ENCODE measurements around the gene GCNT1. TPM values are rescaled to one million over a fixed set of nuclear protein-coding genes. Genes with fewer than 3 reads are reported as not detected.

The GCNT1 gene
- total and polyA plus RNA-seq, 2 donors (not counting 1 experiment from before 2014, with no cell fraction given): 27.7 to 41.5 TPM

DNA sequence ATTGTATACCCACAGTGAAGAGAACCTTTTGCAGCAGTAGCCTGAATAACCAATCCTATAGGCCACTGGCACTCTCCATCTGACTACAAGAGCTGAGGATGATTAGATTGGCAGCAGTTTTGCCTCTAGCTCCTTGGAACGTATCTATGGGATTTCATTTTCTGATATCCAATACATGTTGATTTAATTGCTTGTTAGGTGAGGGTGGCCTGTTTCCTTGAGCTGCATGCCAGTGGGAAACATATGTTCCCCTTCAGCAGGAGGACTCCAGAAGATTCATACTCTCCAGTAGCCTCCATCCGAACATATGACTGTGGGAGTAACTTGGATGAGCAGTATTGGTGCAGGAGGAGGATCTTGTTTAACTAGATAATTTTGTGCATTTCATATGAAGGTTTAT lies 51.5 kb downstream of the GCNT1 start:
- Histone ChIP-seq H3K36me3 (ENCODE audit: control insufficient read depth, insufficient read depth, low read length) (no peaks in the 10 kb centered on the region), H3K9me3 (ENCODE audit: control insufficient read depth, insufficient read depth, low read depth, low read length) (no peaks in the 10 kb centered on the region), H2AFZ (ENCODE audit: low read length) (no peak overlapping the region), H3K27ac (ENCODE audit: insufficient read depth, low read length) (no peak overlapping the region), H3K4me1 (ENCODE audit: control insufficient read depth, extremely low read depth, insufficient read depth, low read length) (peaks cover 8% of the 10 kb centered on the region), H3K27me3 (ENCODE audit: control insufficient read depth, insufficient read depth, low read length) (no peaks in the 10 kb centered on the region), H3K4me3 (replicated peaks in 1 of 4; ENCODE audit: control extremely low read depth in 1 of 4, insufficient read depth in 1 of 4, low read depth in 3 of 4, low read length in 4 of 4) (no peak overlapping the region), H3K9ac (ENCODE audit: insufficient read depth, low read length) (no peak overlapping the region), H4K20me1 (ENCODE audit: control insufficient read depth, extremely low read depth, insufficient read depth, low read length) (no peaks in the 10 kb centered on the region), H3K79me2 (ENCODE audit: control insufficient read depth, insufficient read depth, low read length) (no peaks in the 10 kb centered on the region), H3K4me2 (ENCODE audit: extremely low read depth, insufficient read depth, low read length) (no peak overlapping the region)
- no peak for DNase-seq (ENCODE audit: low read depth in 2 of 2)
- TF ChIP-seq, protein P1, sequence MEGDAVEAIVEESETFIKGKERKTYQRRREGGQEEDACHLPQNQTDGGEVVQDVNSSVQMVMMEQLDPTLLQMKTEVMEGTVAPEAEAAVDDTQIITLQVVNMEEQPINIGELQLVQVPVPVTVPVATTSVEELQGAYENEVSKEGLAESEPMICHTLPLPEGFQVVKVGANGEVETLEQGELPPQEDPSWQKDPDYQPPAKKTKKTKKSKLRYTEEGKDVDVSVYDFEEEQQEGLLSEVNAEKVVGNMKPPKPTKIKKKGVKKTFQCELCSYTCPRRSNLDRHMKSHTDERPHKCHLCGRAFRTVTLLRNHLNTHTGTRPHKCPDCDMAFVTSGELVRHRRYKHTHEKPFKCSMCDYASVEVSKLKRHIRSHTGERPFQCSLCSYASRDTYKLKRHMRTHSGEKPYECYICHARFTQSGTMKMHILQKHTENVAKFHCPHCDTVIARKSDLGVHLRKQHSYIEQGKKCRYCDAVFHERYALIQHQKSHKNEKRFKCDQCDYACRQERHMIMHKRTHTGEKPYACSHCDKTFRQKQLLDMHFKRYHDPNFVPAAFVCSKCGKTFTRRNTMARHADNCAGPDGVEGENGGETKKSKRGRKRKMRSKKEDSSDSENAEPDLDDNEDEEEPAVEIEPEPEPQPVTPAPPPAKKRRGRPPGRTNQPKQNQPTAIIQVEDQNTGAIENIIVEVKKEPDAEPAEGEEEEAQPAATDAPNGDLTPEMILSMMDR (conservative IDR thresholded peaks at IDR 0.05 in 1 of 2, IDR thresholded peaks at IDR 0.05 in 1 of 2; ENCODE audit: low read depth in 1 of 2, low read length in 2 of 2): no peak
- no peak for TF ChIP-seq EZH2 (IDR thresholded peaks at IDR 0.05; ENCODE audit: low read length, missing control alignments)

DNA sequence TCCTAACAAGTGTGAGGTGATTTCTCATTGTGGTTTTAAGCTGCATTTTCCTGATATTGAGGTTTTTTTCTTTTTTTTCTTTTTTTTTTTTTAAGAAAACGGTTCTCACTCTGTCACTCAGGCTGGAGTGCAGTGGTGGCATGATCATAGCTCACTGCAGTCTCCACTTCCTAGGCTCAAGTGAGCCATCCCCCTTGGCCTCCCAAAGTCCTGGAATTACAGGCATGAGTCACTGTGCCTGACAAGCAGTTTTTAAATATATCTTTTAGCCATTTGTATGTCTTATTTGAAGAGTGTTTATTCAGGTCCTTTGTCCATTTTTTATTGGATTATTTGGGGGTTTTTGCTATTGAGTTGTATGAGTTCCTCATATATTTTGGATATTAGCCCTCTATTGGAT lies 53.8 kb downstream of the GCNT1 start:
- Histone ChIP-seq H3K4me1 (ENCODE audit: control insufficient read depth, extremely low read depth, insufficient read depth, low read length) (peaks cover 8% of the 10 kb centered on the region), H3K79me2 (ENCODE audit: control insufficient read depth, insufficient read depth, low read length) (no peaks in the 10 kb centered on the region)
- peak; percentile 66 to 83 for DNase-seq (ENCODE audit: low read depth in 2 of 2)

DNA sequence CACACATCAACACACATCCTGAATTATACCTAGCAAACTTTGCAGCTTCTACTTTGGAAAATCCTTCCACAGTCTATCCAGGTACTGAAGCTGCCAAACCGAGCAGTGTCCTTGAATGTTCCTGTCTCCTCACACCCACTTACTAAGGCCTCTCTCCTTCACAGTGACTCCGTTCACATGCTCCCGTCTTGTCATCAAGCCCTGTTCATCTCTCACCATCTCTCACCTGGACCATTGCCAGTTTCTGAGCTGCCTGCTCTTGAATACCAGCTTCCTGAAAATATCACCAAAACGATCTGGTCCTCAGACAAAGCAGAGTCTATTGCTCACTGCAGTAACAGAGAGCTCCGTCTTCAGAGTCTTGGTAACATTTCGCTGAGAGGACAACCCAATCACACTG lies 57.4 kb downstream of the GCNT1 start:
- H3K9me3 ChIP-seq (ENCODE audit: control insufficient read depth, insufficient read depth, low read depth, low read length): no peaks in the 10 kb centered on the region
- no peaks in the 10 kb centered on the region for H3K79me2 ChIP-seq (ENCODE audit: control insufficient read depth, insufficient read depth, low read length)
- no peak overlapping the region for H3K9ac ChIP-seq (ENCODE audit: insufficient read depth, low read length)
- H3K4me1 ChIP-seq (ENCODE audit: control insufficient read depth, extremely low read depth, insufficient read depth, low read length): peaks cover 4% of the 10 kb centered on the region
- no peaks in the 10 kb centered on the region for H3K27me3 ChIP-seq (ENCODE audit: control insufficient read depth, insufficient read depth, low read length)
- DNase-seq (ENCODE audit: low read depth in 2 of 2): peak in 1 of 2 donors; percentile 9
- no peaks in the 10 kb centered on the region for H4K20me1 ChIP-seq (ENCODE audit: control insufficient read depth, extremely low read depth, insufficient read depth, low read length)
- TF ChIP-seq EZH2 (IDR thresholded peaks at IDR 0.05; ENCODE audit: low read length, missing control alignments): no peak
- TF ChIP-seq, protein P1 (conservative IDR thresholded peaks at IDR 0.05 in 1 of 2, IDR thresholded peaks at IDR 0.05 in 1 of 2; ENCODE audit: low read depth in 1 of 2, low read length in 2 of 2): no peak
- H3K36me3 ChIP-seq (ENCODE audit: control insufficient read depth, insufficient read depth, low read length): no peaks in the 10 kb centered on the region
- no peak overlapping the region for H2AFZ ChIP-seq (ENCODE audit: low read length)
- no peak overlapping the region for H3K27ac ChIP-seq (ENCODE audit: insufficient read depth, low read length)
- no peak overlapping the region for H3K4me2 ChIP-seq (ENCODE audit: extremely low read depth, insufficient read depth, low read length)
- H3K4me3 ChIP-seq (replicated peaks in 1 of 4; ENCODE audit: control extremely low read depth in 1 of 4, insufficient read depth in 1 of 4, low read depth in 3 of 4, low read length in 4 of 4): no peak overlapping the region

More for the DNA sequence above, 53.8 kb downstream of the GCNT1 start:
- Histone ChIP-seq H3K9ac (ENCODE audit: insufficient read depth, low read length) (no peak overlapping the region), H4K20me1 (ENCODE audit: control insufficient read depth, extremely low read depth, insufficient read depth, low read length) (no peaks in the 10 kb centered on the region), H3K4me3 (replicated peaks in 1 of 4; ENCODE audit: control extremely low read depth in 1 of 4, insufficient read depth in 1 of 4, low read depth in 3 of 4, low read length in 4 of 4) (no peak overlapping the region), H3K27ac (ENCODE audit: insufficient read depth, low read length) (no peak overlapping the region), H3K4me2 (ENCODE audit: extremely low read depth, insufficient read depth, low read length) (no peak overlapping the region), H2AFZ (ENCODE audit: low read length) (no peak overlapping the region), H3K36me3 (ENCODE audit: control insufficient read depth, insufficient read depth, low read length) (no peaks in the 10 kb centered on the region), H3K9me3 (ENCODE audit: control insufficient read depth, insufficient read depth, low read depth, low read length) (no peaks in the 10 kb centered on the region), H3K27me3 (ENCODE audit: control insufficient read depth, insufficient read depth, low read length) (no peaks in the 10 kb centered on the region)
- TF ChIP-seq, protein P1 (conservative IDR thresholded peaks at IDR 0.05 in 1 of 2, IDR thresholded peaks at IDR 0.05 in 1 of 2; ENCODE audit: low read depth in 1 of 2, low read length in 2 of 2): no peak
- no peak for TF ChIP-seq EZH2 (IDR thresholded peaks at IDR 0.05; ENCODE audit: low read length, missing control alignments)

All from fibroblast of lung (primary cell).